Endothelial cell of umbilical vein (primary cell): ENCODE data around the gene CNTN1.

Source experiments
- EZH2 ChIP-seq: IDR thresholded peaks from 2 replicates; pipeline ENCODE4 v1.6.1; 2012; ENCODE audit warnings: borderline replicate concordance, low read depth, mild to moderate bottlenecking, moderate library complexity, low read length, inconsistent platforms; ENCODE audit not compliant: severe bottlenecking
- GATA2 ChIP-seq: IDR thresholded peaks from 2 replicates; pipeline ENCODE4 v1.7.0; 2011; ENCODE audit warnings: low read depth, mild to moderate bottlenecking, moderate library complexity, mixed read lengths, low read length; ENCODE audit not compliant: insufficient read length, insufficient read depth
- MAX ChIP-seq: IDR thresholded peaks from 2 replicates; pipeline ENCODE4 v1.6.1; 2011; ENCODE audit not compliant: insufficient read depth, insufficient read length
- MYC ChIP-seq: IDR thresholded peaks from one replicate; pipeline ENCODE4 v1.6.1; 2011; ENCODE audit warnings: mild to moderate bottlenecking, low read depth, low read length
- TF ChIP-seq, protein P1 (sequence below), 2 donors: IDR thresholded peaks; 1 replicate in 1 of 2; 2 replicates in 1 of 2; pipeline ENCODE4 v1.5.1; 2011; ENCODE audit warnings: low read length in 2 of 2, mild to moderate bottlenecking in 2 of 2, moderate library complexity in 2 of 2, control low read depth in 1 of 2, inconsistent platforms in 1 of 2, low read depth in 1 of 2; ENCODE audit not compliant: insufficient read depth in 1 of 2; ENCODE audit errors: extremely low read depth in 1 of 2

GRCh38 chr12:40989785-40990184 lies 297.5 kb downstream of the CNTN1 start:
- TF ChIP-seq, protein P1, sequence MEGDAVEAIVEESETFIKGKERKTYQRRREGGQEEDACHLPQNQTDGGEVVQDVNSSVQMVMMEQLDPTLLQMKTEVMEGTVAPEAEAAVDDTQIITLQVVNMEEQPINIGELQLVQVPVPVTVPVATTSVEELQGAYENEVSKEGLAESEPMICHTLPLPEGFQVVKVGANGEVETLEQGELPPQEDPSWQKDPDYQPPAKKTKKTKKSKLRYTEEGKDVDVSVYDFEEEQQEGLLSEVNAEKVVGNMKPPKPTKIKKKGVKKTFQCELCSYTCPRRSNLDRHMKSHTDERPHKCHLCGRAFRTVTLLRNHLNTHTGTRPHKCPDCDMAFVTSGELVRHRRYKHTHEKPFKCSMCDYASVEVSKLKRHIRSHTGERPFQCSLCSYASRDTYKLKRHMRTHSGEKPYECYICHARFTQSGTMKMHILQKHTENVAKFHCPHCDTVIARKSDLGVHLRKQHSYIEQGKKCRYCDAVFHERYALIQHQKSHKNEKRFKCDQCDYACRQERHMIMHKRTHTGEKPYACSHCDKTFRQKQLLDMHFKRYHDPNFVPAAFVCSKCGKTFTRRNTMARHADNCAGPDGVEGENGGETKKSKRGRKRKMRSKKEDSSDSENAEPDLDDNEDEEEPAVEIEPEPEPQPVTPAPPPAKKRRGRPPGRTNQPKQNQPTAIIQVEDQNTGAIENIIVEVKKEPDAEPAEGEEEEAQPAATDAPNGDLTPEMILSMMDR (IDR thresholded peaks at IDR 0.05; ENCODE audit: extremely low read depth in 1 of 2, insufficient read depth in 1 of 2, low read depth in 1 of 2, low read length in 2 of 2): no peak
- TF ChIP-seq EZH2 (no peak), MYC (no peak), GATA2 (no peak), MAX (no peak)
